ACC112 (cell line): Measurements from ENCODE around the gene ITK.

Experiments used
- H2AFZ ChIP-seq: fragments of 200-600 bp; sonication (generic); one replicate; pipeline ENCODE4 v1.6.0; 2017; ENCODE audit warnings: antibody characterized with exemption, low read length; ENCODE audit not compliant: unreplicated experiment
- H3K27ac ChIP-seq: fragments of 200-600 bp; sonication (generic); 2 replicates; pipeline ENCODE4 v1.5.1; 2014; ENCODE audit warnings: low read depth, mild to moderate bottlenecking, antibody characterized with exemption, low read length, moderate library complexity
- H3K27me3 ChIP-seq: fragments of 200-600 bp; sonication (generic); 2 replicates; pipeline ENCODE4 v1.6.1; 2014; ENCODE audit warnings: mild to moderate bottlenecking, antibody characterized with exemption, low read length, moderate library complexity, mixed read lengths; ENCODE audit not compliant: insufficient read depth
- H3K36me3 ChIP-seq: fragments of 200-600 bp; sonication (generic); 2 replicates; pipeline ENCODE4 v1.6.1; 2016; ENCODE audit warnings: mild to moderate bottlenecking, antibody characterized with exemption, low read length, moderate library complexity, mixed read lengths; ENCODE audit not compliant: insufficient read depth
- H3K4me1 ChIP-seq: fragments of 200-600 bp; sonication (generic); one replicate; pipeline ENCODE4 v1.6.1; 2016; ENCODE audit warnings: low read length, mixed read lengths; ENCODE audit not compliant: insufficient read depth, unreplicated experiment, control insufficient read depth
- H3K4me3 ChIP-seq: fragments of 200-600 bp; sonication (generic); 2 replicates; pipeline ENCODE4 v1.5.1; 2014; ENCODE audit warnings: mild to moderate bottlenecking, low read depth, low read length
- H3K79me2 ChIP-seq: fragments of 200-600 bp; sonication (generic); one replicate; pipeline ENCODE4 v1.6.0; 2016; ENCODE audit warnings: low read length; ENCODE audit not compliant: control insufficient read depth, unreplicated experiment, insufficient read depth

Gene ITK

GRCh38 chr5:157292599-157292998 lies 112.0 kb downstream of the ITK start:
- no peaks in the 10 kb centered on the region for H3K79me2 ChIP-seq
- no peak overlapping the region for H2AFZ ChIP-seq
- no peak overlapping the region for H3K27ac ChIP-seq
- H3K36me3 ChIP-seq = no peaks in the 10 kb centered on the region
- no peaks in the 10 kb centered on the region for H3K27me3 ChIP-seq
- H3K4me3 ChIP-seq = no peak overlapping the region
- peaks cover 12% of the 10 kb centered on the region for H3K4me1 ChIP-seq

DNA sequence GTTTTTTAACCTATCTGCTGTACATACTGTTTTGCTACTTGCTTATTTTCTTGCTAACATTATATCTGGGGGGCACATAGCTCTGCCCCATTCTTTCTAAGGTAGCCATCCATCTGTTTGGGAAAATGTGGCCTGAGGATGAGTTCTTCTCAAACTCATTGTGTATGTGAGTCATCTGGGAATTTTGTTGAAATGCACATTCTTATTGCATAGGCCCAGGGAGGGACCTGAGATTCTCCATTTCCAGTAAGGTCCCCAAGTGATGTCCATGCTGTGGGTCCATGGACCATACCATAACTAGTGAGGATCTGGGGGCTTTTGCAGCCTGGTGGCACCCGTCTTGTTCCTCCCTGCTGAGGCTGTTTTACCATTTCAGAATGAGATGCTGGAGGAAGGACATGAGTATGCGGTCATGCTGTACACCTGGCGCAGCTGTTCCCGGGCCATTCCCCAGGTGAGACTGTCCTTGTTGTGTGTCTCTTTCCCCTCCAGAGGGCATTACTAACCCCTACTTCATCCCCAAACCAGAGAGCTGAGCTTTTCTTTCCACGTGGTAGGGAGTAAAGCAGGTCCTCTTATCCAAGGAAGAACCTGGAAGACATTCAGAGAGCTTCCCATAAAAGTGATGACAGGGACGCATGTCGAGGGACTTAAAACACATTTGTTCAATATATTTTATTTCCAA lies 113.9 kb downstream of the ITK start:
- Histone ChIP-seq H3K4me1 (peaks cover 12% of the 10 kb centered on the region), H3K27ac (no peak overlapping the region), H3K36me3 (no peaks in the 10 kb centered on the region), H3K27me3 (no peaks in the 10 kb centered on the region), H3K79me2 (no peaks in the 10 kb centered on the region), H3K4me3 (no peak overlapping the region), H2AFZ (no peak overlapping the region)

DNA sequence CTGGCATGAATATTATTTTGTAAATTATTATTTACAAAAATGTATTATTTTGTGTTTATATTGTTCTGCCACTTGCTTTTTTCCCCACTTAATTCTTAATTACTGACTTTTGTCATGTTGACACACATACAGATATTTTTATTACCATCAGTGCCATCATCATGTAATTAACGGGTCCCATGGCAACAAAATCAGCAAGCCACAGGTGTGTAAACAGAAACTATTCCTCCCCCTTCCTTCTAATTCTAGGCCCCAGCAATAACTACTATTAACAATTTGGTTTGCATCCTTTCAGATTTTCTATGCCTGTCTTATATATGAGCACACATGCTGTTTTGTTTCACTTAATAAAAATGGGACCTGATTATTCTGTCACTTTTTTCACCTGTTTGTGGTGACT lies 114.6 kb downstream of the ITK start:
- H3K27me3 ChIP-seq = no peaks in the 10 kb centered on the region
- H2AFZ ChIP-seq = no peak overlapping the region
- H3K27ac ChIP-seq = no peak overlapping the region
- no peaks in the 10 kb centered on the region for H3K79me2 ChIP-seq
- no peak overlapping the region for H3K4me3 ChIP-seq
- no peaks in the 10 kb centered on the region for H3K36me3 ChIP-seq
- H3K4me1 ChIP-seq = peaks cover 12% of the 10 kb centered on the region

- no peaks in the 10 kb centered on the region for H3K4me1 ChIP-seq
- H3K4me3 ChIP-seq = no peak overlapping the region
- H3K27ac ChIP-seq = no peak overlapping the region
- no peak overlapping the region for H2AFZ ChIP-seq
- no peaks in the 10 kb centered on the region for H3K79me2 ChIP-seq
- no peaks in the 10 kb centered on the region for H3K27me3 ChIP-seq
- H3K36me3 ChIP-seq = no peaks in the 10 kb centered on the region
Measured at GRCh38 chr5:157300564-157300963, 119.9 kb downstream of the ITK start.

DNA sequence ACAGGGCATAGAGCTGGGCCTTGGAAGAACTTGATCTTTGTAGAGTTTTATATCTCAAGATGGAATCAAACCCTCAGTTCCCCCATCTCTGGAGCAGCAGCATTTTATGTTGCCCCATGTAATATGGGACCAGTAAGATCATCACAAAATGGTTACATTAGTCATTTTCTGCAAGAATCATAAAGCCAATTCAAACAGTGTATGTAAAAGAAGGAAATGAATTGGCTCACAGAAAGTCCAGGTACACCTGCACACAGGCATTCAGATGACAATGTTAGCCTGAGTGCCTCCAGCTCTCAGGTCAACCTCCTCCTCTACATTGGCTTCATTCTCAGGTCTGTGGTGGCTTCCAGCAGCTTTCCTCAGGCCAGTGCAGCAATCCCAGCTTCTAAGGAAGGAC lies 120.4 kb downstream of the ITK start:
- H2AFZ ChIP-seq = no peak overlapping the region
- H3K79me2 ChIP-seq = no peaks in the 10 kb centered on the region
- H3K4me1 ChIP-seq = no peaks in the 10 kb centered on the region
- no peaks in the 10 kb centered on the region for H3K36me3 ChIP-seq
- no peak overlapping the region for H3K27ac ChIP-seq
- H3K27me3 ChIP-seq = 0 out of 2 replicates have a peak, but pooled peaks cover 3% of the 10 kb centered on the region
- H3K4me3 ChIP-seq = no peak overlapping the region

GRCh38 chr5:157303023-157303422 lies 122.4 kb downstream of the ITK start:
- no peaks in the 10 kb centered on the region for H3K79me2 ChIP-seq

DNA sequence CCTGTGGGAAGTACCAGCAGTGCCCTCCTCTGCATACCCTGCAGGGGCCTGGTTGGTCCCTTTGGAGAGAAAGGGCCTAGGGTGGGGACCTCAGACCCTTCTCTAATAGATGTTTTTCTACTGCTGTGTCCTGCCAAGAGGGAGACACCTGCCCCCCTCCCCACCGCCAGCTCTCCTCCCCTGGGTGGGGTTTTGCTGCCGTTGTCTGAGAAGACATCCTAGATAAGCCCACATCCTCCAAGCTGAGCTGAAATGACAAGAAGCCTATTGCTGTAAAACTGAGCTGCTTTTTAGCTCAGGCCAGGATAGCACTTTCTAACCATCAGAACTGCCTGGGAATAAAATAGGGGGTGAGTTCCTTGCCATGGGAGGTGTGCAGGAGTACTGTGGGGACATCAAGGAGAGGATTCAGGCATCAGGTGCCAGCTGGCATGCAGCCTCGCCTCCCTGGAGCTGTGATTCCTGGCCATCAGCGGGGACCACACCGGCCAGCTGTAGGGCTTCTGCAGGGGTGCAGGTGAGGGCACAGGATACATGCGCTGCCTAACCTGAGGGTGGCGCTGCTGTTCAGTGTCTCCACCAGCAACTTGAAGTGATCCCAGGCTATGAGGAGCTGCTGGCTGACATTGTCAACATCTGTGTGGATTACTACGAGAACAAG lies 123.2 kb downstream of the ITK start:
- Histone ChIP-seq H2AFZ (no peak overlapping the region), H3K79me2 (no peaks in the 10 kb centered on the region), H3K27me3 (0 out of 2 replicates have a peak, but pooled peaks cover 6% of the 10 kb centered on the region), H3K4me1 (peaks cover 5% of the 10 kb centered on the region), H3K27ac (no peak overlapping the region), H3K36me3 (no peaks in the 10 kb centered on the region), H3K4me3 (no peak overlapping the region)

More at GRCh38 chr5:157303023-157303422, 122.4 kb downstream of the ITK start:
- H3K27ac ChIP-seq = no peak overlapping the region
- no peaks in the 10 kb centered on the region for H3K4me1 ChIP-seq
- no peak overlapping the region for H3K4me3 ChIP-seq
- H3K36me3 ChIP-seq = no peaks in the 10 kb centered on the region
- H2AFZ ChIP-seq = no peak overlapping the region
- 0 out of 2 replicates have a peak, but pooled peaks cover 6% of the 10 kb centered on the region for H3K27me3 ChIP-seq
